Activated T-cell treated with anti-CD3 and anti-CD28 coated beads, Interleukin-2, amount 50 U/mL, for 72 hours (primary cell): ENCODE data around the gene TEAD4. TPM values are rescaled to one million over a fixed set of nuclear protein-coding genes. Genes with fewer than 3 reads are reported as not detected.

Experiments used
- total RNA-seq, 2 donors: library from RNA; stranded (reverse); gene quantifications; one replicate each; pipeline ENCODE4 v1.2.3, GENCODE V29; 2022

TEAD4 gene
- total RNA-seq, 2 donors from 2014 or later, result 3.5 to 3.8 TPM

Other genes with a start within 250 kb of the TEAD4 start
- 10 to 100 TPM; 64.1 to 75.3 TPM for gene FKBP4, start 164.4 kb upstream of the TEAD4 start, total RNA-seq
- 10 to 100 TPM; 19.2 to 20.3 TPM for gene ITFG2, start 146.7 kb upstream of the TEAD4 start, total RNA-seq
- gene NRIP2, start 124.4 kb upstream of the TEAD4 start, total RNA-seq, result not detected
- gene TEX52, start 102.4 kb upstream of the TEAD4 start, total RNA-seq, result under 1 TPM; 0.28 to 0.48 TPM
- gene FOXM1, start 82.2 kb upstream of the TEAD4 start, total RNA-seq, result 100 to 1,000 TPM; 109 to 119 TPM
- gene RHNO1, start 82.2 kb upstream of the TEAD4 start, total RNA-seq, result 10 to 100 TPM; 55.0 to 68.2 TPM
- 1 to 10 TPM; 6.7 to 7.1 TPM for gene TULP3, start 68.5 kb upstream of the TEAD4 start, total RNA-seq
- 1 to 10 TPM in 1 of 2 donors, under 1 TPM in 1; 0.58 to 1.2 TPM for gene TSPAN9, start 118.0 kb downstream of the TEAD4 start, total RNA-seq